HFF-Myc (cell line): Measurements from ENCODE around the gene PLCL1.

Experiments used
- DNase-seq: peaks from one replicate; pipeline ENCODE4 v3.0.0-alpha.2; 2011; ENCODE audit warnings: low read depth; ENCODE audit errors: extremely low read depth
- H3K4me3 ChIP-seq: replicated peaks from 2 replicates; pipeline ENCODE4 v1.5.1; 2011; ENCODE audit warnings: low read depth, mild to moderate bottlenecking, control low read depth, low read length
- CTCF ChIP-seq: IDR thresholded peaks from 2 replicates; pipeline ENCODE4 v1.5.1; 2012; ENCODE audit warnings: mild to moderate bottlenecking, low read depth, low read length, control low read depth; ENCODE audit errors: missing control alignments

Gene PLCL1

GRCh38 chr2:198173864-198174263 is 369.5 kb downstream of the PLCL1 start:
- no peak for TF ChIP-seq CTCF
- no peak overlapping the region for H3K4me3 ChIP-seq
- DNase-seq: no peak

- no peak for DNase-seq
Observed at GRCh38 chr2:198175271-198175670, 370.9 kb downstream of the PLCL1 start.

GRCh38 chr2:198177040-198177439 is 372.6 kb downstream of the PLCL1 start:
- H3K4me3 ChIP-seq: no peak overlapping the region
- no peak for DNase-seq
- no peak for TF ChIP-seq CTCF

More at GRCh38 chr2:198175271-198175670, 370.9 kb downstream of the PLCL1 start:
- no peak for TF ChIP-seq CTCF
- no peak overlapping the region for H3K4me3 ChIP-seq

- no peak for TF ChIP-seq CTCF
- no peak for DNase-seq
- no peak overlapping the region for H3K4me3 ChIP-seq
Observed at GRCh38 chr2:198178766-198179165, 374.4 kb downstream of the PLCL1 start.

- DNase-seq: no peak
- no peak for TF ChIP-seq CTCF
- H3K4me3 ChIP-seq: no peak overlapping the region
Observed at GRCh38 chr2:198186257-198186656, 381.9 kb downstream of the PLCL1 start.

GRCh38 chr2:198187841-198188240 is 383.4 kb downstream of the PLCL1 start:
- no peak for TF ChIP-seq CTCF

GRCh38 chr2:198188982-198189381 is 384.6 kb downstream of the PLCL1 start:
- DNase-seq: no peak
- H3K4me3 ChIP-seq: no peak overlapping the region
- TF ChIP-seq CTCF: no peak

More at GRCh38 chr2:198187841-198188240, 383.4 kb downstream of the PLCL1 start:
- DNase-seq: no peak
- H3K4me3 ChIP-seq: no peak overlapping the region
